Thyroid gland (tissue), 4 donors: ENCODE data around the gene MAP6D1.
"Not testable (repeated sequence)": the region's sequence is repeated elsewhere in the genome, so short reads cannot be mapped to it uniquely, and the experiment has no call there.

Source experiments
- CTCF ChIP-seq, 6 experiments: fragments of 200-600 bp in 3 of 6; fragments of 450-650 bp in 3 of 6; sonication (generic) in 3 of 6; IDR thresholded peaks; one replicate each; pipeline ENCODE4 v1.5.1; 2016 to 2019; ENCODE audit warnings: antibody characterized with exemption in 6 of 6, mild to moderate bottlenecking in 2 of 6, inconsistent platforms in 1 of 6, moderate library complexity in 1 of 6
- POLR2A ChIP-seq, 2 donors: fragments of 450-650 bp; IDR thresholded peaks; one replicate each; pipeline ENCODE4 v1.6.1; 2017; ENCODE audit warnings: antibody characterized with exemption in 2 of 2, mild to moderate bottlenecking in 2 of 2, moderate library complexity in 1 of 2

GRCh38 chr3:183784503-183784902 lies 40.9 kb downstream of the MAP6D1 start:
- TF ChIP-seq CTCF, POLR2A (IDR thresholded peaks at IDR 0.05): not testable (repeated sequence)
